Type B pancreatic cell (in vitro differentiated cells): ENCODE data around the gene SPIRE1. TPM values are rescaled to one million over a fixed set of nuclear protein-coding genes. Genes with fewer than 3 reads are reported as not detected.

Source experiments
- DNase-seq: peaks from one replicate; pipeline ENCODE4 v3.0.0; 2021; ENCODE audit warnings: mixed read lengths; ENCODE audit not compliant: unreplicated experiment; ENCODE audit errors: extremely low spot score
- H3K27ac Mint-ChIP-seq: 2 replicates; pipeline ENCODE4 v1.8.0; 2021; ENCODE audit warnings: mild to moderate bottlenecking, mixed read lengths
- H3K27me3 Mint-ChIP-seq: 2 replicates; pipeline ENCODE4 v1.8.0; 2021; ENCODE audit warnings: mixed read lengths
- H3K36me3 Mint-ChIP-seq: 2 replicates; pipeline ENCODE4 v1.8.0; 2021; ENCODE audit warnings: mixed read lengths
- H3K4me1 Mint-ChIP-seq: one replicate; pipeline ENCODE4 v1.8.0; 2021; ENCODE audit warnings: mixed read lengths; ENCODE audit not compliant: unreplicated experiment
- H3K4me3 Mint-ChIP-seq: 2 replicates; pipeline ENCODE4 v1.8.0; 2021; ENCODE audit warnings: mild to moderate bottlenecking, mixed read lengths
- H3K9me3 Mint-ChIP-seq: 2 replicates; pipeline ENCODE4 v1.8.0; 2021; ENCODE audit warnings: mixed read lengths
- CTCF ChIP-seq: fragments of 200-600 bp; sonication (generic); conservative IDR thresholded peaks from 2 replicates; pipeline ENCODE4 v1.5.0; 2021; ENCODE audit warnings: antibody characterized with exemption, mild to moderate bottlenecking
- total RNA-seq: library from RNA; stranded (reverse); gene quantifications from 2 replicates; pipeline ENCODE4 v1.2.1, GENCODE V29; 2021; ENCODE audit warnings: low replicate concordance

Gene SPIRE1
- total RNA-seq, 1 donor from 2014 or later = 25.2 TPM

- H3K27ac Mint-ChIP-seq = no peak overlapping the region
- H3K4me1 Mint-ChIP-seq = no peaks in the 10 kb centered on the region
- peaks cover 12% of the 10 kb centered on the region for H3K36me3 Mint-ChIP-seq
- H3K4me3 Mint-ChIP-seq = no peak overlapping the region
- H3K9me3 Mint-ChIP-seq = peaks cover 12% of the 10 kb centered on the region
- no peaks in the 10 kb centered on the region for H3K27me3 Mint-ChIP-seq
- no peak for DNase-seq
- TF ChIP-seq CTCF = no peak
Observed at GRCh38 chr18:12441475-12442034, 216.4 kb downstream of the SPIRE1 start.

GRCh38 chr18:12438257-12438656 lies 219.7 kb downstream of the SPIRE1 start:
- peaks cover 6% of the 10 kb centered on the region for H3K36me3 Mint-ChIP-seq
- H3K4me3 Mint-ChIP-seq = no peak overlapping the region
- no peaks in the 10 kb centered on the region for H3K27me3 Mint-ChIP-seq
- H3K4me1 Mint-ChIP-seq = no peaks in the 10 kb centered on the region
- no peak for TF ChIP-seq CTCF
- H3K27ac Mint-ChIP-seq = no peak overlapping the region
- DNase-seq = no peak
- no peaks in the 10 kb centered on the region for H3K9me3 Mint-ChIP-seq

- H3K4me1 Mint-ChIP-seq = no peaks in the 10 kb centered on the region
- H3K27me3 Mint-ChIP-seq = no peaks in the 10 kb centered on the region
- no peak for TF ChIP-seq CTCF
- H3K9me3 Mint-ChIP-seq = no peaks in the 10 kb centered on the region
- peaks cover 6% of the 10 kb centered on the region for H3K36me3 Mint-ChIP-seq
- no peak overlapping the region for H3K4me3 Mint-ChIP-seq
- DNase-seq = no peak
- H3K27ac Mint-ChIP-seq = no peak overlapping the region
Observed at GRCh38 chr18:12435867-12436266, 222.0 kb downstream of the SPIRE1 start.

GRCh38 chr18:12434541-12434929 lies 223.4 kb downstream of the SPIRE1 start:
- no peaks in the 10 kb centered on the region for H3K4me1 Mint-ChIP-seq
- H3K4me3 Mint-ChIP-seq = no peak overlapping the region
- no peak for DNase-seq
- TF ChIP-seq CTCF = no peak
- no peaks in the 10 kb centered on the region for H3K9me3 Mint-ChIP-seq
- H3K27ac Mint-ChIP-seq = no peak overlapping the region
- H3K36me3 Mint-ChIP-seq = peaks cover 6% of the 10 kb centered on the region
- no peaks in the 10 kb centered on the region for H3K27me3 Mint-ChIP-seq

GRCh38 chr18:12433829-12434540 lies 223.9 kb downstream of the SPIRE1 start:
- no peak for TF ChIP-seq CTCF
- H3K27me3 Mint-ChIP-seq = no peaks in the 10 kb centered on the region
- no peaks in the 10 kb centered on the region for H3K4me1 Mint-ChIP-seq
- no peak for DNase-seq
- no peak overlapping the region for H3K27ac Mint-ChIP-seq
- no peak overlapping the region for H3K4me3 Mint-ChIP-seq
- peaks cover 6% of the 10 kb centered on the region for H3K36me3 Mint-ChIP-seq
- no peaks in the 10 kb centered on the region for H3K9me3 Mint-ChIP-seq
